ENCODE results near the gene GIMAP1. TPM values are rescaled to one million over a fixed set of nuclear protein-coding genes. Genes with fewer than 3 reads are reported as not detected.

GIMAP1 gene
- polyA plus RNA-seq, 1 donor from 2014 or later: not detected

GRCh38 chr7:150766334-150766709 is 49.9 kb downstream of the GIMAP1 start:
- no peaks in the 10 kb centered on the region for H3K9me2 ChIP-seq (ENCODE audit: insufficient read depth, low read length)
- no peak overlapping the region for H3K27ac ChIP-seq (ENCODE audit: low read length)
- H3K79me2 ChIP-seq (replicated peaks; ENCODE audit: insufficient read depth, low read length): no peaks in the 10 kb centered on the region
- no peaks in the 10 kb centered on the region for H3K9me3 ChIP-seq (ENCODE audit: low read length)
- no peaks in the 10 kb centered on the region for H4K20me1 ChIP-seq (ENCODE audit: insufficient read depth)
- H3K9ac ChIP-seq (ENCODE audit: low read length): no peak overlapping the region
- no peak overlapping the region for H3K4me3 ChIP-seq (ENCODE audit: low read length)
- TF ChIP-seq POLR2AphosphoS5 (IDR thresholded peaks at IDR 0.05) (no peak), REST (IDR thresholded peaks at IDR 0.05; ENCODE audit: borderline replicate concordance) (no peak), MXI1 (conservative IDR thresholded peaks at IDR 0.05; ENCODE audit: poor library complexity, severe bottlenecking) (no peak), EP300 (conservative IDR thresholded peaks at IDR 0.05; ENCODE audit: poor library complexity, severe bottlenecking) (no peak), EZH2 (IDR thresholded peaks at IDR 0.05; ENCODE audit: borderline replicate concordance, insufficient read depth, low read length, poor library complexity, severe bottlenecking) (no peak), SMC3 (conservative IDR thresholded peaks at IDR 0.05; ENCODE audit: poor library complexity) (no peak), RAD21 (conservative IDR thresholded peaks at IDR 0.05) (no peak), TAF1 (IDR thresholded peaks at IDR 0.05; ENCODE audit: low read depth) (no peak), CTCF (IDR thresholded peaks at IDR 0.05; ENCODE audit: poor library complexity, severe bottlenecking) (no peak)
- H3F3A ChIP-seq (ENCODE audit: insufficient read depth, low read length, poor library complexity, severe bottlenecking): no peaks in the 10 kb centered on the region
- no peak overlapping the region for H3K4me2 ChIP-seq (ENCODE audit: low read length)
- H2AFZ ChIP-seq (ENCODE audit: low read depth, low read length): no peak overlapping the region
- no peaks in the 10 kb centered on the region for H3K27me3 ChIP-seq (ENCODE audit: insufficient read depth, low read depth, low read length)
- H3K36me3 ChIP-seq (ENCODE audit: insufficient read depth, low read length): no peaks in the 10 kb centered on the region

- TF ChIP-seq TAF1 (IDR thresholded peaks at IDR 0.05; ENCODE audit: low read depth) (no peak), POLR2AphosphoS5 (IDR thresholded peaks at IDR 0.05) (no peak), RAD21 (conservative IDR thresholded peaks at IDR 0.05) (no peak), MXI1 (conservative IDR thresholded peaks at IDR 0.05; ENCODE audit: poor library complexity, severe bottlenecking) (no peak), REST (IDR thresholded peaks at IDR 0.05; ENCODE audit: borderline replicate concordance) (no peak)
- no peaks in the 10 kb centered on the region for H3K79me2 ChIP-seq (replicated peaks; ENCODE audit: insufficient read depth, low read length)
- H2AFZ ChIP-seq (ENCODE audit: low read depth, low read length): no peak overlapping the region
- no peak overlapping the region for H3K4me3 ChIP-seq (ENCODE audit: low read length)
- no peaks in the 10 kb centered on the region for H4K20me1 ChIP-seq (ENCODE audit: insufficient read depth)
- H3K4me2 ChIP-seq (ENCODE audit: low read length): no peak overlapping the region
- no peak overlapping the region for H3K27ac ChIP-seq (ENCODE audit: low read length)
- H3K9ac ChIP-seq (ENCODE audit: low read length): no peak overlapping the region
- no peaks in the 10 kb centered on the region for H3K27me3 ChIP-seq (ENCODE audit: insufficient read depth, low read depth, low read length)
- H3K36me3 ChIP-seq (ENCODE audit: insufficient read depth, low read length): no peaks in the 10 kb centered on the region
- H3K9me3 ChIP-seq (ENCODE audit: low read length): no peaks in the 10 kb centered on the region
- H3K9me2 ChIP-seq (ENCODE audit: insufficient read depth, low read length): no peaks in the 10 kb centered on the region
- no peaks in the 10 kb centered on the region for H3F3A ChIP-seq (ENCODE audit: insufficient read depth, low read length, poor library complexity, severe bottlenecking)
Measured at GRCh38 chr7:150769768-150770167, 53.4 kb downstream of the GIMAP1 start.

Other genes starting within 250 kb of the GIMAP1 start
- gene GIMAP7, start 201.7 kb upstream of the GIMAP1 start, polyA plus RNA-seq: not detected in 2 replicates
- gene GIMAP4, start 149.2 kb upstream of the GIMAP1 start, polyA plus RNA-seq: not detected in 2 replicates
- not detected in 2 replicates for gene GIMAP6, start 84.2 kb upstream of the GIMAP1 start, polyA plus RNA-seq
- not detected in 2 replicates for gene GIMAP2, start 30.9 kb upstream of the GIMAP1 start, polyA plus RNA-seq
- not detected in 2 replicates for gene GIMAP5, start 20.8 kb downstream of the GIMAP1 start, polyA plus RNA-seq
- gene TMEM176B, start 83.8 kb downstream of the GIMAP1 start, polyA plus RNA-seq: 1.9 and 3.0 TPM in 2 replicates
- gene TMEM176A, start 84.2 kb downstream of the GIMAP1 start, polyA plus RNA-seq: not detected in 2 replicates
- not detected in 2 replicates for gene AOC1, start 135.9 kb downstream of the GIMAP1 start, polyA plus RNA-seq